HG03520 (cell line): Measurements from ENCODE around the gene ZNF774.
"Not testable (repeated sequence)": the region's sequence is repeated elsewhere in the genome, so short reads cannot be mapped to it uniquely, and the experiment has no call there.

Experiments used
- ATAC-seq: cut with Tn5 transposase; IDR thresholded peaks from one replicate; pipeline ENCODE4 v1.9.1; 2021; ENCODE audit warnings: mild to moderate bottlenecking, moderate library complexity; ENCODE audit not compliant: unreplicated experiment

Gene ZNF774

GRCh38 chr15:90388462-90389380 is 36.6 kb downstream of the ZNF774 start:
- ATAC-seq: peak; percentile 36

GRCh38 chr15:90389513-90389912 is 37.4 kb downstream of the ZNF774 start:
- ATAC-seq: no peak

GRCh38 chr15:90393040-90393439 is 41.0 kb downstream of the ZNF774 start:
- no peak for ATAC-seq

- no peak for ATAC-seq
These were observed 42.0 kb downstream of the ZNF774 start for GRCh38 chr15:90394074-90394473.

GRCh38 chr15:90394748-90395442 is 42.8 kb downstream of the ZNF774 start:
- no peak for ATAC-seq

GRCh38 chr15:90396321-90396720 is 44.2 kb downstream of the ZNF774 start:
- no peak for ATAC-seq

GRCh38 chr15:90400005-90400758 is 48.1 kb downstream of the ZNF774 start:
- ATAC-seq: no peak

- ATAC-seq: peak; percentile 99
These were observed 48.8 kb downstream of the ZNF774 start for GRCh38 chr15:90400759-90401314.

- no peak for ATAC-seq
These were observed 49.4 kb downstream of the ZNF774 start for GRCh38 chr15:90401495-90401894.

- ATAC-seq: no peak
These were observed 50.1 kb downstream of the ZNF774 start for GRCh38 chr15:90402223-90402622.

- no peak for ATAC-seq
These were observed 50.7 kb downstream of the ZNF774 start for GRCh38 chr15:90402767-90403166.

- no peak for ATAC-seq
These were observed 53.0 kb downstream of the ZNF774 start for GRCh38 chr15:90405055-90405607.

GRCh38 chr15:90407336-90407735 is 55.3 kb downstream of the ZNF774 start:
- no peak for ATAC-seq

- ATAC-seq: no peak
These were observed 55.8 kb downstream of the ZNF774 start for GRCh38 chr15:90407871-90408317.

GRCh38 chr15:90408657-90409056 is 56.6 kb downstream of the ZNF774 start:
- ATAC-seq: no peak

- ATAC-seq: not testable (repeated sequence)
These were observed 57.5 kb downstream of the ZNF774 start for GRCh38 chr15:90409587-90409986.

- not testable (repeated sequence) for ATAC-seq
These were observed 58.2 kb downstream of the ZNF774 start for GRCh38 chr15:90410316-90410715.

GRCh38 chr15:90411176-90411575 is 59.1 kb downstream of the ZNF774 start:
- ATAC-seq: no peak
